Renal cortex interstitium (tissue), 11 donors: ENCODE results near the gene SLC16A2. TPM values are rescaled to one million over a fixed set of nuclear protein-coding genes. Genes with fewer than 3 reads are reported as not detected.

Experiments
- DNase-seq, 11 donors: peaks; one replicate each; pipeline ENCODE4 v3.0.0-alpha.2; 2013; ENCODE audit warnings: low read depth in 9 of 11, low spot score in 4 of 11; ENCODE audit errors: extremely low read depth in 1 of 11
- polyA plus RNA-seq, 3 donors: library from polyadenylated mRNA; unstranded; fragments of 120-200 nt; gene quantifications; one replicate each; pipeline ENCODE4 v1.2.1, GENCODE V29; 2013; ENCODE audit not compliant: insufficient read length in 3 of 3

The SLC16A2 gene
- polyA plus RNA-seq, 3 donors: 27.4 to 33.0 (median 28.8) TPM

GRCh38 chrX:74523224-74523623 is 101.9 kb downstream of the SLC16A2 start:
- DNase-seq: no peak

- DNase-seq: no peak
Observed at GRCh38 chrX:74523870-74524735, 102.8 kb downstream of the SLC16A2 start.

- no peak for DNase-seq
Observed at GRCh38 chrX:74525116-74525515, 103.8 kb downstream of the SLC16A2 start.

DNA sequence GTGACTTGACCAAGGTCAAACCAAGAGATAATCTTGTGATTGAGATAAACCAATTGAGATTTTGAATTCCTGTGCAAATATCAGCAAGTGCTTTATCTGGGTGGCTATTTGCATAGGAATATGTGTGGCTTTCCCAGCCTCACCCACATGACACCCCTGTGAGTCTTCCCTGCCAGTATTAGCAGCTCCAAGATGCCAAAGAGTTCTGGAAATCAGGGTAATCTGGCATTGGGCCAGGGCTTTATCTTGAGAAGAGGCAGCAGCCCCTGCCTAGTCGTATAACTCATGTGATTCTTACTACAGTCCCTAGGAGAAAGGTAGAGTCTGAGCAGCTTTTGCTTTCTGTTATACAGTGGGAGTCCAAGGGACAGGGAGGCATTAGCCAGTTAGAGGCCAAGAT is 105.5 kb downstream of the SLC16A2 start:
- no peak for DNase-seq

DNA sequence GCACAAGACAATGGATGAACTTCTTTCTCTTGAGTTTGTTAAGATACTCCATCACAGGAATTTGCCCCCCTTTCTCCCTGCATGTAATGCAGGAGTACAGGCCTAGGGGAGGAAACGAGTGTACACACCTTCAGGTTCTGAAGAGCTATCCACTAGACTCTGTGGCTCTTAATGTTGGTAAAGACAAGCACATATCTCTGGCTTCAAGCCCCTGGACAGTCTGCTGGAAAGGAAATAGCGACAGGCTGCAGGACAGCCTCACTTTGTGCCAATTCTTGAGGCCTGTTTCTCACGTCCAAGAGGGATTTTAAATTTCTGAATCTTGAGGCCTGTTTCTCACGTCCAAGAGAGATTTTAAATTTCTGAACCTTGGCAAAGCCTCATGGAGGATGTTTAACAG is 106.1 kb downstream of the SLC16A2 start:
- no peak for DNase-seq

DNA sequence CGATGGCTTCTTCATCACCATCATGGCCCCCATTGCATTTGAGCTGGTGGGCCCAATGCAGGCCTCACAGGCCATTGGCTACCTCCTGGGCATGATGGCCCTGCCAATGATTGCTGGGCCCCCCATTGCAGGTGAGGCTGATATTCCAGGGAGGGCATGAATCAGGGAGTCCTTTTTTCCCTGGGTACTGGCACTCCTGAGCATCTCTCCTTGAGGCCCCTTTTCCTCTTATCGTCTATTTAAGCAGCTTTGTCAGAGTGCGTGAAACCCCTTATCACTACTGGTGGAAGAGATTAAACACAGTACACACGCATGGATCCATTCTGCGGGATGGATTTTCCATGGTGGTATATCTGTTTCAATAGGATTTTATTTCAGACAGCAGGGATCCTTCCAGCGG is 108.0 kb downstream of the SLC16A2 start:
- no peak for DNase-seq

DNA sequence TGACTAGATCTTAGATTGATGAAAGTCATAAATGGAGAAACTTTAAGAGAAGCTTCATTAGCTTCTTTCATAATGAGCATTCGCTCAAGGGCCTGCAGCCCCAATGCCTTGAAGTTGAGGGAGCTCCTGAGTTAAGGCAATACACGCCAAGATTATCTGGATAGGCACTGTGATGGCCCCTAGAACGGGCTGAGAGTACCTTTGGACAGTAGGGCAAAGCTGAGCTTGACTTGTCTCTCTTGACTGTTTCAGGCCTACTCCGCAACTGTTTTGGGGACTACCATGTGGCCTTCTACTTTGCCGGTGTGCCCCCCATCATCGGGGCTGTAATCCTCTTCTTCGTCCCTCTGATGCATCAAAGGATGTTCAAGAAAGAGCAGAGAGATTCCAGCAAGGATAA is 109.8 kb downstream of the SLC16A2 start:
- no peak for DNase-seq

DNA sequence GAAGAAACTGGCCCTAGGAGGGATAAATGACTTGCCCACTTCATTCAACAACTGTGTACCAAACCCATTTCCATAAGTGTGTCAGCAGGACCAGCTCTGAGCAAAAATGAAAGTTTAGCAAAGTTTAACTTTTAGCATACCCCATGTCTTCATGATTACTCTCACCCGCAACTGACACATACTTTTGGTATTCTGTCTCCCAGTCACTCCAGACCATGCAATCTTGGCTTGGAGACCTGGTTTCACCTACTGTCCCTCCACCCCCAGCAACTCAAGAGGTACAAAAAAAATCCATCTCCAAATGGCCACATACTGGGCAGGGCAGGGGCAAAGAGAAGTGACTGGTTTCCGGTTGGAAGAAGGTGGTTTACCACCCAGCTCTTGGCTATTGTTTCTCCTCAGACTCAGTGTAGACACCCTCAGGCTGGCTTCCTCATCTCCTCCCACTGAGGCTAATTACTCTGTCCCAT is 113.3 kb downstream of the SLC16A2 start:
- no peak for DNase-seq

- no peak for DNase-seq
Observed at GRCh38 chrX:74535086-74535407, 113.8 kb downstream of the SLC16A2 start.

GRCh38 chrX:74535408-74536151 is 114.3 kb downstream of the SLC16A2 start:
- DNase-seq: peak in 10 of 11 donors; percentile 32 to 57 (median 47)

DNA sequence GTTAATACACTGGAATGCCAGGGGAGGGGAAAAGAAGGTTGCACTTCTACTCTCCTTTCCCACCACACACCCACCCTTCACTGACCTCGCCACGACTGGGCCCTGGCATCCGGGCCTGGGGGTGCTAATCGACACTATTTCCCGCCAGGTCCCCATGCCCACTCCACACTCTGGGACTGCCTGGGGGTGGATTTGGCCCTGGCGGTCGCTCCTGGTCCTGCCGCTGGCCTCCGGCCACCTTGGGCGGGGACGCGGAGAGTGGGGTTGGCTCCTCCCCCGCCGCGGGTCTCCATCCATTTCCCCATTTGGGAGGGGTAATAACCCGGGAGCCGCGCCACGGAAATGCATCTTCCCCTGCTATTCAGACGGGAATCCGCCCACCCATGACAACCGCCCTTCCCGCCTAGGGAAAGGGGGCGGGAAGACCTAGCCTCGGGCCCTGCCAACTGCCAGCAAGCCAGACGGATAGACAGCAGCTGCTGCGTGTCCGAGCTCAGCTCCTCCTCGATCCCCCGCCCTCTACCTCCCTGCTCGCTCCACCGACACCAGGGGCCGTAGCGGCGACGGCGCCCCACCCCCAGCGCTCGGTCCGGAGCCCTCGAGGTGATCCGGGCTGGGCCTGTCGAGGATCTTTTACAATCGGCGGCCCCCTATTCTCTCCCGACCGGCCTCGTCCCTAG is 115.0 kb downstream of the SLC16A2 start:
- peak in 10 of 11 donors; percentile 48 to 80 (median 72) for DNase-seq

GRCh38 chrX:74536832-74537371 is 115.6 kb downstream of the SLC16A2 start:
- DNase-seq: peak in 9 of 11 donors; percentile 32 to 64 (median 45)

- no peak for DNase-seq
Observed at GRCh38 chrX:74540635-74541249, 119.4 kb downstream of the SLC16A2 start.

GRCh38 chrX:74545880-74546523 is 124.7 kb downstream of the SLC16A2 start:
- DNase-seq: no peak

DNA sequence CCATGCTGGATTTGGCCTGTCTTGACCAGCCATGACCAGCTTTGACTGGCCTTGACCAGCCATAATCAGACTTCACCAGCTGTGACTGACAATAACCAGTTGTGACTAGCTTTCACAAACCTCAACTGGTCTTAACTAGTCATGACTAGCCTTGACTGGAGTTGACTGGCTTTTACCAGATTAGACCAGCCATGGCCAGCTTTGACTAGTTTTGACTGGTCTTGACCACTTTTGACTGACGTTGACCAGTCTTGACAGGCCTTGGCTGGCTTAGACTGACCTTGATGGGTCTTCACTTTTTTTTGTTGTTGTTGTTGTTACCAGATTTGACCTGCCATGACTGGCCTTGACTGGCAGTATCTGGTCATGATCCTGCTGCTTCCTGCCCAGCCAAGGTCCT is 125.7 kb downstream of the SLC16A2 start:
- no peak for DNase-seq

DNA sequence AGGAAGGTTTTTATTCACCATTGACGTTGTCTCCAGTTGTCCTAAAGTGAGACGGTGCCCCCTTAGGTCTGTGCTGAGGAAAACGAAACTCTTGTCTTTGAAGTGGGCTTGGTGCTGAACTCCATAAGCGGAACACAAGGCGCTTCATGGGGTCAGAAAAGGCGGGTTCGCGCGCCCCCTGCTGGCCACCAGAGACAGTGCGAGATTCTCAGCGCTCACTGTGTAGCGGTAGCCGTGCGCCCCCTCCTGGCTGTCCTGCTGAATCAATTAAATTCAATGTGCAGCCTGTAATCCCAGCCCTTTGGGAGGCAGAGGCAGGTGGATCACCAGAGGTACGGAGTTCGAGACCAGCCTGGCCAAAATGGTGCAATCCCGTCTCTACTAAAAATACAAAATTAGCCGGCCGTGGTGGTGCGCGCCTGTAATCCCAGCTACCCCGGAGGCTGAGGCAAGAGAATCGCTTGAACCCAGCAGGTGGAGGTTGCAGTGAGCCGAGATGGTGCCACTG is 129.1 kb downstream of the SLC16A2 start:
- DNase-seq: peak; percentile 17 to 67 (median 57)

- no peak for DNase-seq
Observed at GRCh38 chrX:74551934-74552333, 130.6 kb downstream of the SLC16A2 start.

DNA sequence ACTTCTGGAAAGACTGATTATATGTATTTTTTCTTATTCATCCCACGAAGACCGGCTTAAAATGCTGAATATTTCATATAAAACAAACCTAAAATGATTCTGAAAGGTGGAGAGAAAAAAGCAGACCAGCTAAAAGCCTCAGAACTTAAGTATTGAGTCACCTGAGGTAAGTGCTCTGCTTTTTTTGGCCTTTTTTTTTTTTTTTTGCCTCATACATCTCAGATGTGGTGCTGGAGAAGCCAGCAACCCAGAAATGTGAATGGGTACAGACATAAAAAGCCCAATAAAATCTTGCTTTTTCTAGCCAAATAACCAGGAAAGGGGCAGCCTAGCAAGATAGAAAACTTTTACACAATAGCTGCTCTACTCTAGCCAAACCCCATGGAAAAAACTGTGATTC is 136.1 kb downstream of the SLC16A2 start:
- no peak for DNase-seq
